H9 (cell line): Measurements from ENCODE around the gene EFNA5. TPM values are rescaled to one million over a fixed set of nuclear protein-coding genes. Genes with fewer than 3 reads are reported as not detected.

ENCODE experiments used
- DNase-seq: peaks from one replicate; pipeline ENCODE4 v3.0.0-alpha.2; 2017
- H2AFZ ChIP-seq: one replicate; pipeline ENCODE4 v1.6.1; 2013; ENCODE audit warnings: mild to moderate bottlenecking, low read length, control low read depth, moderate library complexity
- H2AK5ac ChIP-seq: 2 replicates; pipeline ENCODE4 v1.6.1; 2013; ENCODE audit warnings: low read length, control low read depth, mixed read lengths; ENCODE audit not compliant: insufficient read length
- H2BK120ac ChIP-seq: one replicate; pipeline ENCODE4 v1.6.1; 2013; ENCODE audit warnings: low read depth, mild to moderate bottlenecking, low read length, control low read depth, inconsistent platforms; ENCODE audit not compliant: poor library complexity, severe bottlenecking
- H2BK12ac ChIP-seq: 2 replicates; pipeline ENCODE4 v1.6.1; 2013; ENCODE audit warnings: low read length, control low read depth, mixed read lengths, low read depth; ENCODE audit not compliant: insufficient read length
- H2BK15ac ChIP-seq: 2 replicates; pipeline ENCODE4 v1.6.1; 2013; ENCODE audit warnings: low read depth, low read length, control low read depth
- H2BK20ac ChIP-seq: one replicate; pipeline ENCODE4 v1.6.1; 2013; ENCODE audit warnings: low read depth, mild to moderate bottlenecking, low read length, control low read depth, inconsistent platforms; ENCODE audit not compliant: poor library complexity, severe bottlenecking
- H2BK5ac ChIP-seq: 2 replicates; pipeline ENCODE4 v1.6.1; 2013; ENCODE audit warnings: low read length, control low read depth, mixed read lengths; ENCODE audit not compliant: insufficient read length
- H3K14ac ChIP-seq: 2 replicates; pipeline ENCODE4 v1.6.1; 2013; ENCODE audit warnings: low read length, control low read depth; ENCODE audit not compliant: insufficient read depth
- H3K18ac ChIP-seq: 2 replicates; pipeline ENCODE4 v1.6.1; 2013; ENCODE audit warnings: low read depth, mild to moderate bottlenecking, mixed read lengths, low read length, control low read depth; ENCODE audit not compliant: insufficient read length
- H3K23ac ChIP-seq: 2 replicates; pipeline ENCODE4 v1.6.1; 2013; ENCODE audit warnings: low read length, control low read depth, mixed read lengths, low read depth; ENCODE audit not compliant: insufficient read length
- H3K23me2 ChIP-seq: 2 replicates; pipeline ENCODE4 v1.6.1; 2013; ENCODE audit warnings: low read depth, mild to moderate bottlenecking, mixed read lengths, low read length, control low read depth; ENCODE audit not compliant: insufficient read length, poor library complexity, severe bottlenecking
- H3K27ac ChIP-seq: 2 replicates; pipeline ENCODE4 v1.5.1; 2013; ENCODE audit warnings: low read length, control low read depth, mixed read lengths, low read depth; ENCODE audit not compliant: insufficient read length
- H3K27me3 ChIP-seq: 2 replicates; pipeline ENCODE4 v1.6.1; 2013; ENCODE audit warnings: low read length, control low read depth, inconsistent platforms; ENCODE audit not compliant: insufficient read depth
- H3K4ac ChIP-seq: 2 replicates; pipeline ENCODE4 v1.6.1; 2013; ENCODE audit warnings: low read depth, mild to moderate bottlenecking, control low read depth, inconsistent platforms, low read length, moderate library complexity
- H3K4me1 ChIP-seq: 2 replicates; pipeline ENCODE4 v1.6.1; 2013; ENCODE audit warnings: low read length, control low read depth, inconsistent platforms; ENCODE audit not compliant: insufficient read depth
- H3K4me2 ChIP-seq: 2 replicates; pipeline ENCODE4 v1.6.1; 2013; ENCODE audit warnings: low read length, control low read depth, mixed read lengths; ENCODE audit not compliant: insufficient read length, insufficient read depth
- H3K56ac ChIP-seq: 2 replicates; pipeline ENCODE4 v1.6.1; 2013; ENCODE audit warnings: low read depth, mild to moderate bottlenecking, mixed read lengths, low read length, control low read depth; ENCODE audit not compliant: insufficient read length
- H3K79me1 ChIP-seq: 2 replicates; pipeline ENCODE4 v1.6.1; 2013; ENCODE audit warnings: low read depth, mild to moderate bottlenecking, moderate library complexity, low read length, control low read depth, inconsistent platforms; ENCODE audit not compliant: insufficient read depth, poor library complexity, severe bottlenecking
- H3K79me2 ChIP-seq: 2 replicates; pipeline ENCODE4 v1.6.1; 2013; ENCODE audit warnings: low read length, control low read depth, inconsistent platforms; ENCODE audit not compliant: insufficient read depth
- H3K9ac ChIP-seq: 2 replicates; pipeline ENCODE4 v1.6.1; 2013; ENCODE audit warnings: low read length, control low read depth, mixed read lengths; ENCODE audit not compliant: insufficient read length; ENCODE audit errors: extremely low read depth
- H3K9me3 ChIP-seq: one replicate; pipeline ENCODE4 v1.6.1; 2013; ENCODE audit warnings: low read depth, low read length, inconsistent platforms; ENCODE audit not compliant: control insufficient read depth
- H3T11ph ChIP-seq: one replicate; pipeline ENCODE4 v1.6.1; 2013; ENCODE audit warnings: mild to moderate bottlenecking, low read length, control low read depth, inconsistent platforms
- H4K20me1 ChIP-seq: one replicate; pipeline ENCODE4 v1.6.1; 2013; ENCODE audit not compliant: control insufficient read depth, insufficient read length, insufficient read depth
- H4K5ac ChIP-seq: 2 replicates; pipeline ENCODE4 v1.6.1; 2013; ENCODE audit warnings: low read depth, mild to moderate bottlenecking, mixed read lengths, low read length, control low read depth; ENCODE audit not compliant: insufficient read length
- H4K8ac ChIP-seq: replicated peaks from 2 replicates; pipeline ENCODE4 v1.6.1; 2013; ENCODE audit warnings: low read length, control low read depth, mixed read lengths, low read depth; ENCODE audit not compliant: insufficient read length
- H4K91ac ChIP-seq: 2 replicates; pipeline ENCODE4 v1.6.1; 2013; ENCODE audit warnings: low read depth, mild to moderate bottlenecking, moderate library complexity, mixed read lengths, low read length, control low read depth; ENCODE audit not compliant: insufficient read length
- H3K27ac Mint-ChIP-seq, 3 experiments: 2 replicates in 2 of 3; 3 replicates in 1 of 3; pipeline ENCODE4 v1.8.0; 2020 to 2021; ENCODE audit warnings: mixed read lengths in 3 of 3, mild to moderate bottlenecking in 1 of 3, moderate library complexity in 1 of 3
- H3K27me3 Mint-ChIP-seq: 2 replicates; pipeline ENCODE4 v1.8.0; 2021; ENCODE audit warnings: low read depth, mild to moderate bottlenecking, moderate library complexity, mixed read lengths
- H3K36me3 Mint-ChIP-seq, 3 experiments: 2 replicates in 2 of 3; 3 replicates in 1 of 3; pipeline ENCODE4 v1.8.0; 2020 to 2021; ENCODE audit warnings: low read depth in 3 of 3, mixed read lengths in 3 of 3; ENCODE audit not compliant: insufficient read depth in 1 of 3
- H3K4me1 Mint-ChIP-seq, 2 experiments: 2 replicates each; pipeline ENCODE4 v1.8.0; 2020; ENCODE audit warnings: mixed read lengths in 2 of 2
- H3K4me3 Mint-ChIP-seq, 2 experiments: 2 replicates in 1 of 2; 3 replicates in 1 of 2; pipeline ENCODE4 v1.8.0; 2020 to 2021; ENCODE audit warnings: mild to moderate bottlenecking in 2 of 2, mixed read lengths in 2 of 2, moderate library complexity in 1 of 2
- H3K9me3 Mint-ChIP-seq, 2 experiments: 2 replicates in 1 of 2; 3 replicates in 1 of 2; pipeline ENCODE4 v1.8.0; 2020; ENCODE audit warnings: mild to moderate bottlenecking in 2 of 2, mixed read lengths in 2 of 2, moderate library complexity in 1 of 2
- CTCF ChIP-seq: fragments of 200-600 bp; sonication (generic); conservative IDR thresholded peaks from 3 replicates; pipeline ENCODE4 v1.8.0; 2021; ENCODE audit warnings: antibody characterized with exemption, mild to moderate bottlenecking
- WGBS: extraction: QIAGEN DNeasy Blood & Tissue Kit; methylation state at CpG from one replicate; pipeline ENCODE4 v1.1.7; 2013; ENCODE audit warnings: missing lambda C conversion rate, low lambda C conversion rate, mixed read lengths; ENCODE audit not compliant: insufficient read length; ENCODE audit errors: extremely low coverage; 5-methylcytosine and 5-hydroxymethylcytosine counted together
- total RNA-seq: library from RNA; stranded (reverse); gene quantifications from 2 replicates; pipeline ENCODE4 v1.2.1, GENCODE V29; 2021

The EFNA5 gene
- total RNA-seq, 1 experiment from 2014 or later: 20.4 TPM

- Histone ChIP-seq H2BK5ac (no peak overlapping the region), H3K4me1 (peaks cover 2% of the 10 kb centered on the region; the same call in 1 of the 2 replicates), H3K23me2 (no peaks in the 10 kb centered on the region), H3K18ac (no peak overlapping the region), H3T11ph (no peak overlapping the region), H3K4me2 (no peak overlapping the region), H4K91ac (no peak overlapping the region), H3K79me2 (no peaks in the 10 kb centered on the region), H3K56ac (no peak overlapping the region), H4K20me1 (no peaks in the 10 kb centered on the region), H3K14ac (no peak overlapping the region), H2BK15ac (no peak overlapping the region), H2BK12ac (no peak overlapping the region), H2AK5ac (no peak overlapping the region), H4K5ac (no peak overlapping the region), H3K23ac (no peak overlapping the region), H3K4ac (no peak overlapping the region), H3K27me3 (no peaks in the 10 kb centered on the region), H3K79me1 (peaks cover 2% of the 10 kb centered on the region), H3K9ac (no peak overlapping the region), H4K8ac (no peak overlapping the region), H2BK20ac (no peak overlapping the region), H2AFZ (no peak overlapping the region), H2BK120ac (no peak overlapping the region), H3K27ac (no peak overlapping the region), H3K9me3 (no peaks in the 10 kb centered on the region)
- WGBS: no CpG with 5 or more reads among the region's 1 CpG
- H3K36me3 Mint-ChIP-seq: peaks cover 0 to 3% (median 0%) of the 10 kb centered on the region in 3 experiments; a peak in 1 of 7 replicates
- peak overlapping the region in 2 of 3 experiments; percentile 38 to 55; a peak in 2 of 7 replicates for H3K27ac Mint-ChIP-seq
- no peaks in the 10 kb centered on the region for H3K27me3 Mint-ChIP-seq
- no peak for TF ChIP-seq CTCF
- peaks cover 35 to 39% of the 10 kb centered on the region in 2 experiments for H3K4me1 Mint-ChIP-seq
- H3K9me3 Mint-ChIP-seq: no peaks in the 10 kb centered on the region
- no peak for DNase-seq
- no peak overlapping the region for H3K4me3 Mint-ChIP-seq
Observed at GRCh38 chr5:107535849-107536248, 134.9 kb downstream of the EFNA5 start.
